GM19025 (cell line): ENCODE data around the gene KCNC3.
A peak's percentile ranks its signal among the peaks of the same experiment; 100 is the strongest.

Source experiments
- ATAC-seq: cut with Tn5 transposase; IDR thresholded peaks from one replicate; pipeline ENCODE4 v1.9.1; 2021; ENCODE audit warnings: mild to moderate bottlenecking, low read depth, moderate library complexity; ENCODE audit not compliant: unreplicated experiment

The KCNC3 gene

DNA sequence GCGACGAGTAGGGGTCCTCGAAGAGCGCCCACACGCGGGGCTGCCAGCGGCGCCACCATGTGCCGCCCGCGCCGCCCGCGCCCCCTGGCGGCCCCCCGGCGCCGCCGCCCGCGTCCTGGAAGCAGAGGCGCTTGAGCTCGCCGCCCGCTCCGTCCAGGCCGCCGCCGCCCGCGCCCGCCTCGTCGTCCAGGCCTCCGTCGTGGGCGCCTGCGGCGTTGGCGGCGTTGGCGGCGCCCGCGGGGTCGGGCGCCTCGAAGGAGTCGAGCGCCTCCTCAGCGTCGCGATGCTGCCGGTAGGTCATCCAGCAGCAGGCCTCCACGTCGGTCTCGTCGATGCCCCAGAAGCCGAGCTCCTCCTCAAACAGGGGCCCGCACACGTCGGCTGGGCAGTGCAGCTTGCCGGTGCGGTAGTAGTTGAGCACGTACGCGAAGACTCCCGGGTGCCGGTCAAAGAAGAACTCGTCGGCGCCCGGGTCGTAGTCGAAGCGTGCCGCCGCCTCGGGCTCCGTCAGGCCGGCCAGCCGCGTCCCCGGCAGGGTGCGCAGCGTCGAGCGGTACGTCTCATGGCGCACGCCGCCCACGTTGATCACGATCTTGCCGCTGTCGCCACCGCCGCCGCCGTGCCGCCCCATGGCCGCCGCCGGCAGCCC lies 829 bp downstream of the KCNC3 start:
- ATAC-seq, result peak; percentile 5

DNA sequence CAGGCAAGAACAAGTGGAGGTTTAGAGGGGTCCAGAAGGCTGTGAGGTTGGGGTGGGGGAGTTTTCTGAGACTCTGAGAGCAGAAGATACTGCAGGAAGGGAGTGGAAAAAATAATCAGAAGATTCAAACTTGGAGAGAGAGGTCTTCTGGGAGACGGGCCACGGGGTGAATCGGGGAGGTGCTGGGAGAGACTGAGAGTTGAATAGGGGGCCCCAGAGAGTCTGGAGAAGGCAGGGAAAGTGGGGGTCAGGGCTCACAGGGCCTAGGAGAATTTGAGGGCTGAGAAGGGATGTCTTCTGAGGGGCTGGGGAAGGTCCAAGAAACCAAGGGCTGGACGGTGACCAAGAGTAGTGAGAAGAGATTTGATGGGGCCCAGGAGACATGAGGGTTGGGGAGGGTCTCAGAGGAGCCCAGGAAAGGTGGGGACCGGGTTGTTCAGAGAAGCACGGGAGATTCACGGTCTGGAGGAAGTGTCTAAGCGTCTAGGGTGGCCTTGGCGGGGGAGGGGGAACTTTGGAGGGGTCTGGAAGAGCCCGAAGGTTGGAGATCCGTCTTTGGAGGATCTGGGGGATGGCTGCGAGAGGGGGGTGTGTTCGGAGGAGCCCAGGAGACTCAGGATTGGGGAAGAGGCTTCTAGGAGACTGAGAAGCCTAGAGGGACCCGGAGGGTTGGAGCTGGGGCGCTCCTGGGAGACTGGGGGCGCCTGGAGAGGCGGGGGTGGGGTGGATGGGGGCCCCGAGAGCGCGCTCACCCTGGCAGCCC lies 1.5 kb downstream of the KCNC3 start:
- no peak for ATAC-seq

DNA sequence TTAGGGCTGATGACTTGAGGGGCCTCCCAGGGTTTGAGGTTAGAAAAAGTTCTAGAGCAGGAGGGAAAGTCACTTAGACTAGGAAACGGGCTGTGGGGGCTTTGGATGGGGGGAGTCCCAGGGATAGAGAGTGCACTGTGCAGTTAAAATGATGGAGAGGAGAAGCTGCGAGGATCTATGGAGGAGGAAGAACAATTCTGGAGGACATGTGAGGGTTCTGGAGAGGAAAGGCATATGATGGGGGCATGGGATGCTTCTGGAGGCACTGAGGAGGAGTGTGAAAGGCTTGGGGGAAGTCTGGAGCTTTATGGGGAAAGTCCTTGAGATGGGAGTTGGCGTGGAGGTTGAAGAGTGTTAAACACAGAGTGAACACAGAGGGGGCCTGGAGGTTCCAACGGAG lies 2.2 kb downstream of the KCNC3 start:
- no peak for ATAC-seq

- ATAC-seq, result no peak
These were observed 3.0 kb downstream of the KCNC3 start for GRCh38 chr19:50326101-50326664.

DNA sequence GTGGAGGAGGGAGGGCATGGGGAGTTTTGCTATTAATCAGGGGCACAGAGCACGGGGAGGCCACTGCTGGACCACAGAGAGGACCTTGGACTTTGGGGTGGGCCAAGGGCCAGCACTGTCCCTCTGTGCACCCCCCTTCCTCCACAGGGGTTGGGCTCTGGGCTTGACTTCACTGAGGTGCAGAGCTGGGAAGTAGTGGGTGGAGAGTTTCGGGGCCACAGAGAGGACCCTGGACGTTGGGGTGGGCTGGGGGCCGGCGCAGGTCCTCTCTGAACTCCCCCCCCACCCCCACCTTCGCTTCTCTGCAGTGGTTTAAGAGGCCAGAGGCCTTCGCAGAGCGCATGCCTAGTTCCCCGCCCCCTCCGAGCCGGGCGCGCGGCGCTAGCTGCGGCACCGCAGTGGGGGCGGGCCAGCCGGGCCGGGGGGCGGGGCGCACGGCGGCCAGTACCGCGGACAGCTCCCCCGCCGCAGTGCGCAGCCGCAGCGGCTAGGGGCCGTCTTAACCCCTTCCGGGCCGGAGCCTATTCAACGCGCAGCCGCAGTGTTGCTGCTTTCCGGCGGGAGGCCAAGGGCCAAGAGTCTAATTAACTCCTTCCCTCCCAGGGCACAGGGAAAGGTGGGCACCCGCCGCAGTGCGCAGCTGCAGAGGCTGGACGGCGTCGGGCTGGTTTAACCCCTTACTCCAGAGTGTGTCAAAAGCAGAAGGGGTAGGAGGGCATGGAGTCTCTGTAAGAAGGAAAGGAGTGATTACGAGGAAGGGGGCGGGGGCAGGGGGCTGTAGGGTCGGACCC lies 3.7 kb downstream of the KCNC3 start:
- ATAC-seq, result no peak

- no peak for ATAC-seq
These were observed 4.8 kb downstream of the KCNC3 start for GRCh38 chr19:50324331-50324730.

DNA sequence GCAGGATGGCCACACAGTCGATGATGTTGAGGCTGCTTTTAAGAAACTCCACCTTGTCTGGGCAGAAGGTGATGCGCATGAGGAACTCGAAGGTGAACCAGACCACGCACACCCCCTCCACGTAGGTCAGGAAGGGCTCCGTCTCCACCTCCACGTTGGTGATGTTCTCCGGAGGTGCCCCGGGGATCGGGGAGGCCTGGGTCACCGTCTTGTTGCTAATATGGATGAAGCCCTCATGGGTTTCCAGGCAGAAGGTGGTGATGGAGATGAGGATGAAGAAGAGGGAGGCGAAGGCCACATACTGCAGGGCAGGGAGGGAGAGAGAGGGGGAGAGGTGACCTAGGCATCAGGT lies 5.4 kb downstream of the KCNC3 start:
- ATAC-seq, result no peak

GRCh38 chr19:50322931-50323781 lies 6.0 kb downstream of the KCNC3 start:
- ATAC-seq, result no peak

DNA sequence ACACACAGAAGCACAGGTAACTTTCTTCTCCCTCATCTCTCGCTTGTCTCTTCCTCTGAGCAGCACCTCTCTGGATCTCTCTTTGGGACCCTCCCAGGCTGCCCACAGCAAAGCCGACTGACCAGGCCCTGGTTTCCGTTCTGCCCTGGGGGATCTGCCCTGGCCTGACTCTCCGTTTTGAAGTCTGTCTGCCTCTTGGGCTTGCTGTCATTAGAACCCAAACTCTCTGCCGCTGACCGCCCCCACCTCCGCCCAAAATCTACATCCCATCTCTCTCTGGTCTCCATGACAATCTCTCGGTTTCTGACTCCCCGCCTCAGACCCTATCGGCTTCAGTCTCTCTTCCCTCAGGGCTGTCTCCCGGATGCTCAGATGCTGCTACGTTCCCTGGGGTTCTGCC lies 6.9 kb downstream of the KCNC3 start:
- ATAC-seq, result no peak

DNA sequence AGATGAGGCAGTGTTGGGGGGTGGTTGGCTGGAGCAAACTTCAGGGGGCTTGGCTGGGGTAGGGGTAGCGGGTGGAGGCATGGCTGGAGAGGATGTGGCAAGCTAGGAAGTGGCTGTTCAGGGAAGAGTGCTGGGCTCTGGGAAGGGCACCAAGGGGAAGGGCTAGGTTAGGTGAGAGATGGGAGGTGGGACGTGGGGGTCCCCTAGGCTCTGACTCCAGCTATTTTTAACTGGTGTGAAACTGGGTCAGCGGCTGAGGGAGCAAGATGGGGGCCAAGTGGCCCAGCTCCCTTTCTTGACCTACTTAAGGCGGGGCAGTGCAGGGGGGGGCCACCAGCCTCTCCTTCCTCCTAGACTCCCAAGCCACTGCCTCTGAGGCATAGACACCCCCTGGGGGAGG lies 7.3 kb downstream of the KCNC3 start:
- ATAC-seq, result no peak

GRCh38 chr19:50320596-50320995 lies 8.6 kb downstream of the KCNC3 start:
- no peak for ATAC-seq

DNA sequence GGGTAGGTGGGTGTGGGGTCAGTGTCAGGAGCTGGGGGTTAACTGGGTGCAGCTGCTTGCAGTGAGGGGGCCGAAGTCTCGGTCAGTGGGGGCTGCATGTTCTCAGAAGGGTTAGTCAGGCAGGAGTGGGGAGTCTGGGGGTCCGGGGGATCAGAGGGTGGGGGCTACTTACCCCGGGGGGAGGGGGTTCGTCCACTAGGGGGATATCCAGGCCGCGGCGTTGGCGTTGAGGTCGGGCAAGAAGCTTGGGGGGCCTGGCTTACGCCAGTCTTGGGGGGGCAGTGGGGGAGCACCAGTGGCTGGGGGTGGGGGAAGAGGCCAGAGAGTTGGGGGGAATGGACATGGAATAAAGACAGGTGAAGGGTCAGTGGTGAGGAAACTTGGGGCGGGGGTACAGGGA lies 9.1 kb downstream of the KCNC3 start:
- no peak for ATAC-seq

DNA sequence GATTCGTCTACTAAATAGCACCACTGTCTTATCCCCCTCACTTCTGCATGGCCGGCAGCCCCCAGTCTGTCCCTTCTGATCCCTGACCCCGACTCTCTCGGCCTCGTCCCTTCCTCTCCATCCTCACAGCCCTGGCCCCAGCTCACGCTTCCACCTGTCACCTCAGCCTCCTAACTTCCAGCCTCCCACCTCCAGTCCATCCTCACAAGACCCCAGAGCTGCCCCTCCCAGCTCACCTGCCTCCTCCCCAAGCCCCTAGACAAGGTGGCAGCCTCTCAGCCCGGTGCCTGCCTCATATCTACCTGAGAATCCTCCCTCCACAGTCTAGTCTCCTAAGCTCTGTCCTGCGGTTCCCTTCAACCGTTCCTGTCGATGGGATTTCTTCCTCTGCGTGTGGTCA lies 10.0 kb downstream of the KCNC3 start:
- no peak for ATAC-seq

GRCh38 chr19:50318438-50318837 lies 10.7 kb downstream of the KCNC3 start:
- ATAC-seq, result no peak

GRCh38 chr19:50317115-50317514 lies 12.1 kb downstream of the KCNC3 start:
- ATAC-seq, result no peak

- no peak for ATAC-seq
These were observed 13.3 kb downstream of the KCNC3 start for GRCh38 chr19:50315773-50316448.

GRCh38 chr19:50314724-50315708 lies 14.2 kb downstream of the KCNC3 start:
- ATAC-seq, result no peak

GRCh38 chr19:50313812-50314536 lies 15.2 kb downstream of the KCNC3 start:
- no peak for ATAC-seq
